PFSK-1 (cell line): ENCODE results near the gene GPD1.

ENCODE experiments used
- FOXP2 ChIP-seq: optimal IDR thresholded peaks from 2 replicates; pipeline ENCODE3; 2011; ENCODE audit warnings: borderline replicate concordance, control low read depth, inconsistent platforms; ENCODE audit not compliant: insufficient read depth; ENCODE audit errors: extremely low read length, extremely low read depth
- POLR2AphosphoS5 ChIP-seq: IDR thresholded peaks from 2 replicates; pipeline ENCODE4 v1.6.1; 2012; ENCODE audit warnings: low read depth, mild to moderate bottlenecking, control low read depth, low read length, moderate library complexity
- REST ChIP-seq, 2 experiments: IDR thresholded peaks; 2 replicates each; pipeline versions ENCODE4 v1.6.1 to v1.8.0; 2011 to 2012; ENCODE audit warnings: low read depth in 2 of 2, low read length in 2 of 2, control low read depth in 1 of 2, inconsistent platforms in 1 of 2, mild to moderate bottlenecking in 1 of 2, moderate library complexity in 1 of 2; ENCODE audit not compliant: insufficient read depth in 1 of 2
- SIN3A ChIP-seq: IDR thresholded peaks from 2 replicates; pipeline ENCODE4 v1.6.1; 2012; ENCODE audit warnings: mild to moderate bottlenecking, low read length, moderate library complexity, borderline replicate concordance; ENCODE audit not compliant: insufficient read depth
- TAF1 ChIP-seq: IDR thresholded peaks from 2 replicates; pipeline ENCODE4 v1.6.1; 2012; ENCODE audit warnings: low read length, control low read depth, borderline replicate concordance; ENCODE audit not compliant: insufficient read depth

GPD1 gene

GRCh38 chr12:50097952-50098351 is 5.9 kb upstream of the GPD1 start:
- TF ChIP-seq REST (IDR thresholded peaks at IDR 0.05; ENCODE audit: insufficient read depth in 1 of 2, low read depth in 2 of 2, low read length in 2 of 2) (no peak), SIN3A (no peak), FOXP2 (no peak), TAF1 (no peak), POLR2AphosphoS5 (no peak)

DNA sequence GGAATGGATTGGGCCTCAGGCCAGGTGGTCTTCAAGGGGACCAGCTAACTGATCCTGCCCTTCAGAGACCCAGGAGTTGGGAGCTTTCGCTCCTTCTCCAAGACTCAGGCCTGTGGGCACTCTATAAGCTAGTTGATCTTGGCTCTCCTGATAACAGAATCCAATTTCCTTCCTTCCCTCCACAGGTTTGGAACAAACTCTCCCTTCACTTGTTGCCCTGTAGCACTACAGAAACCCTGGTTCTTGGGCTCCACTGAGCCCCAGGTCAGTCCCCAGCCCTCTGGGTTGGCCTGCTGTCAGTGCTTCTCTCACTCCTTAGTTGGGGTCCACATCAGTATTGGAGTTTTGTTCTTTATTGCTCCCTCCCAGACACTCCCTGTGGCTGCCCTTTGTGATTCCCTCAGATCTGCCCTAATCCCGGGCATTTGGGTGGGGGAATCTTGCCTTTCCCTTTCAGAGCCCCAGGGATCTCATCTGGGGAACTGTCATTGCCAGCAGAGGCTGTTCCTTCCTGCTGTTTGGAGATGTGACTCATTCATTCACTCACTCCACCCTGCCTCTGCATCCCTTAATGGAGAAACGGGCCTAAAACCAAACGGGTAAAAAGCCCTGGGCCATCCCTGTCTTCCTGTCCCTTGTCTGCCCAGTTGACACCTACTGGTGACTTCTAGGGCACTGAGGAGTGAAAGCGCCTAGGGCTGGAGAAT is 4.4 kb upstream of the GPD1 start:
- no peak for TF ChIP-seq POLR2AphosphoS5
- TF ChIP-seq FOXP2 = no peak
- no peak for TF ChIP-seq SIN3A
- no peak for TF ChIP-seq REST (IDR thresholded peaks at IDR 0.05; ENCODE audit: insufficient read depth in 1 of 2, low read depth in 2 of 2, low read length in 2 of 2)
- no peak for TF ChIP-seq TAF1

- TF ChIP-seq TAF1 = no peak
- TF ChIP-seq REST (IDR thresholded peaks at IDR 0.05; ENCODE audit: insufficient read depth in 1 of 2, low read depth in 2 of 2, low read length in 2 of 2) = no peak
- TF ChIP-seq SIN3A = no peak
- no peak for TF ChIP-seq FOXP2
- TF ChIP-seq POLR2AphosphoS5 = no peak
Measured at GRCh38 chr12:50100561-50100960, 3.2 kb upstream of the GPD1 start.

DNA sequence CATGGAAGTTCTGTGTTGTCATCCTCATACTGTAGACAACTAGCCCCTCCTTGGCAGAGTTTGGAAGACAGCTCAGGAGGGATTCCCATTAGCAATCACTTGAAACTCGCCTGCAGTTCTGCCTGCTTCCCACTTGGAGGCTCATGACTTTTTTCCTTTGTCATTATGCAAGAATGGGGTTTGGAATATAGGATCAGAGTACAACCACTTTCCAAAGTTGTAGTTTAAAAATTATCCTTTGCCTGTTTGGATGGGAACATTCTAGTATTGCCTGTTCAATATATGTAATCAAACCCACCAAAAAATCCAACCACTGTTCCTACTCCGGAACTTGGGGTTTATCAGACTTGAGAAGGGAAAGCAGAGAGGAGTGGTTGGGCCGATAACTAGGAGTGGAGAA is 2.1 kb upstream of the GPD1 start:
- TF ChIP-seq POLR2AphosphoS5 (no peak), FOXP2 (no peak)

GRCh38 chr12:50102131-50102531 is 1.7 kb upstream of the GPD1 start:
- TF ChIP-seq REST (IDR thresholded peaks at IDR 0.05; ENCODE audit: insufficient read depth in 1 of 2, low read depth in 2 of 2, low read length in 2 of 2) (no peak), TAF1 (no peak), SIN3A (no peak), FOXP2 (no peak), POLR2AphosphoS5 (no peak)
